CD4-positive, alpha-beta memory T cell (primary cell): Measurements from ENCODE around the gene PNKD. TPM values are rescaled to one million over a fixed set of nuclear protein-coding genes. Genes with fewer than 3 reads are reported as not detected.
A peak's percentile ranks its signal among the peaks of the same experiment; 100 is the strongest.

Experiments
- CTCF ChIA-PET: fragments of 350-600 bp; sonication (Branson Sonifier 250); formaldehyde crosslinking; loops from one replicate; lab custom pipeline; 2021; ENCODE audit warnings: inconsistent platforms; ENCODE audit not compliant: partially characterized antibody; lab: Charles Lee
- POLR2A ChIA-PET: fragments of 350-600 bp; sonication (Branson Sonifier 250); formaldehyde crosslinking; loops from one replicate; lab custom pipeline; 2021; ENCODE audit not compliant: partially characterized antibody; lab: Charles Lee
- DNase-seq, 5 donors: peaks; one replicate each; pipeline versions ENCODE4 v3.0.0 to v3.0.0-alpha.2; 2020 to 2022; ENCODE audit warnings: mixed read lengths in 1 of 5
- H3K27ac ChIP-seq: one replicate; pipeline ENCODE4 v1.7.0; 2013; ENCODE audit warnings: low read depth, low read length
- H3K27me3 ChIP-seq: 2 replicates; pipeline ENCODE4 v1.7.0; 2013; ENCODE audit warnings: mild to moderate bottlenecking, low read length, moderate library complexity; ENCODE audit not compliant: insufficient read depth
- H3K36me3 ChIP-seq: 2 replicates; pipeline ENCODE4 v1.7.0; 2013; ENCODE audit warnings: mild to moderate bottlenecking, low read length, moderate library complexity; ENCODE audit not compliant: insufficient read depth
- H3K4me1 ChIP-seq: 2 replicates; pipeline ENCODE4 v1.7.0; 2013; ENCODE audit warnings: mild to moderate bottlenecking, low read length, moderate library complexity; ENCODE audit not compliant: insufficient read depth
- H3K4me3 ChIP-seq, 2 donors: one replicate each; pipeline ENCODE4 v1.7.0; 2013; ENCODE audit warnings: low read length in 2 of 2, mild to moderate bottlenecking in 1 of 2
- H3K9me3 ChIP-seq, 2 donors: one replicate each; pipeline ENCODE4 v1.7.0; 2013; ENCODE audit warnings: low read length in 2 of 2, control low read depth in 1 of 2; ENCODE audit not compliant: control insufficient read depth in 1 of 2
- H3K27ac Mint-ChIP-seq, 7 donors: one replicate each; pipeline ENCODE4 v1.8.0; 2020 to 2021; ENCODE audit warnings: mixed read lengths in 7 of 7, mild to moderate bottlenecking in 6 of 7, inconsistent platforms in 3 of 7, moderate library complexity in 3 of 7
- H3K27me3 Mint-ChIP-seq, 2 donors: one replicate each; pipeline ENCODE4 v1.8.0; 2020 to 2021; ENCODE audit warnings: mixed read lengths in 2 of 2
- H3K36me3 Mint-ChIP-seq, 2 donors: one replicate each; pipeline ENCODE4 v1.8.0; 2020 to 2021; ENCODE audit warnings: mixed read lengths in 2 of 2, inconsistent platforms in 1 of 2, mild to moderate bottlenecking in 1 of 2
- H3K4me1 Mint-ChIP-seq, 4 donors: one replicate each; pipeline ENCODE4 v1.8.0; 2020 to 2021; ENCODE audit warnings: mixed read lengths in 4 of 4, mild to moderate bottlenecking in 1 of 4
- H3K4me3 Mint-ChIP-seq, 8 donors: one replicate each; pipeline ENCODE4 v1.8.0; 2020 to 2021; ENCODE audit warnings: mixed read lengths in 8 of 8, mild to moderate bottlenecking in 7 of 8, moderate library complexity in 6 of 8, inconsistent platforms in 3 of 8
- H3K9me3 Mint-ChIP-seq, 8 donors: one replicate each; pipeline ENCODE4 v1.8.0; 2020 to 2021; ENCODE audit warnings: mixed read lengths in 8 of 8, mild to moderate bottlenecking in 5 of 8, inconsistent platforms in 3 of 8, moderate library complexity in 1 of 8
- intact Hi-C: fragments of 100-400 bp; cut with micrococcal nuclease; formaldehyde crosslinking; loops from one replicate; pipeline ENCODE4 v1.15.1; 2023
- polyA plus RNA-seq, 2 donors: library from polyadenylated mRNA; unstranded; fragments of 300-500 nt; fragmentation: Illumina TruSeq; gene quantifications; one replicate each; pipeline ENCODE4 v1.2.3, GENCODE V29; 2021
- total RNA-seq, 2 experiments: library from RNA; stranded (reverse); gene quantifications; one replicate each; pipeline ENCODE4 v1.2.3, GENCODE V29; 2021

The PNKD gene
- total and polyA plus RNA-seq, 4 experiments from 2014 or later = 31.1 to 101 (median 59.0) TPM

DNA sequence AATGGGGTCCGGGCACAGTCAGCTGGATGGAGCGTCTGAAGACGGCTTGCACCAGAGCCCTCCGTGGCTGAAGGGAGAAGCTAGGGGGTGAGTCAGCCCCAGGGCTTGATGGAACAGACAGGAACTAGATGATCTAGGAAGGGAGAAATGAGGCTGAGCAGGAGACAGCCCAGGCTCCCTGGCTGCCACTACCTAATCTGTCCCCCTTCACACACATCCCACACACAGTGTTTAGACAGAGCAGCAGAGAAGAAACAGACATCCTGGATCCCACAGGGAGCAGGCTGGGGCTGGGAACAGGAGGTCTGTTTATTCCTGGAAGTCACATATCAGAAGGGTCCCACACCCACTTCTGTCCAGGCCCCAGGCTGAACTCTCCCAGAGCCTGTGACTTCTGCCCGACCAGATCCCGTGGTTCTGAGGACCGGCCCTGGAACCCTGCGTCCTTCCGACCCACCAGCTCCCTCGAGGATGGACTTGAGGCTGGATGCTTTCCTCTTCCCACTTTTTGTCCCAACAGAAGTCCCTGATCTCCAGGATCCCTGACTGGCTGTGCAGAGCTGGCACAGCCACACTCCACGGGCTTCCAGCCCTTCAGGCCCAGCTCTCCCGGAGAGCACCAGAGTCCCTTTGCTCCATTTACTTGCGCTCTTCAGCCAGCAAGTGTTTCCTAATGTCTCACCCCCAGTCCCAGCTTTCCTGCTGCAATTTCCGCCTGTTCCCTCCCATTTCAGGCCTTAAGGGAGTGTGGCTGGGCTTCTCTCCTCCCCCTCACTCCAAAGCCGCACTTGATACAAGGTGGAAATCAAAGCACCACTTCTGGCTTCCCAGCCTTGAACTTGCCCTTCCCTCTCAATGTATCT, 11.0 kb upstream of the PNKD start:
- ChIA-PET POLR2A (interaction anchor here (0.6 to 3.3 kb wide), 6 partner anchors 11 to 1158 kb away, joined by 3 to 21 read pairs (median 3); partner anchors contain the start of genes AAMP, ARPC2 and PNKD), CTCF (interaction anchor here (1.0 to 10.5 kb wide), 10 partner anchors 8 to 97 kb away, joined by 3 to 157 read pairs (median 14); partner anchors contain the start of genes AAMP, CATIP and PNKD)
- H3K27ac ChIP-seq = no peak overlapping the region
- no peaks in the 10 kb centered on the region for H3K27me3 ChIP-seq
- no peaks in the 10 kb centered on the region for H3K9me3 ChIP-seq
- intact Hi-C loops = no loop called here
- Mint-ChIP-seq H3K9me3 (no peaks in the 10 kb centered on the region), H3K36me3 (peaks cover 12 to 35% of the 10 kb centered on the region in 2 donors), H3K4me3 (peak overlapping the region in 1 of 8 donors; percentile 20), H3K27me3 (no peaks in the 10 kb centered on the region), H3K4me1 (peaks cover 9 to 18% (median 13%) of the 10 kb centered on the region in 4 donors), H3K27ac (peak overlapping the region; percentile 46 to 83 (median 64))
- H3K4me3 ChIP-seq = no peak overlapping the region
- peaks cover 30% of the 10 kb centered on the region for H3K36me3 ChIP-seq
- H3K4me1 ChIP-seq = peaks cover 10% of the 10 kb centered on the region
- DNase-seq = no peak

DNA sequence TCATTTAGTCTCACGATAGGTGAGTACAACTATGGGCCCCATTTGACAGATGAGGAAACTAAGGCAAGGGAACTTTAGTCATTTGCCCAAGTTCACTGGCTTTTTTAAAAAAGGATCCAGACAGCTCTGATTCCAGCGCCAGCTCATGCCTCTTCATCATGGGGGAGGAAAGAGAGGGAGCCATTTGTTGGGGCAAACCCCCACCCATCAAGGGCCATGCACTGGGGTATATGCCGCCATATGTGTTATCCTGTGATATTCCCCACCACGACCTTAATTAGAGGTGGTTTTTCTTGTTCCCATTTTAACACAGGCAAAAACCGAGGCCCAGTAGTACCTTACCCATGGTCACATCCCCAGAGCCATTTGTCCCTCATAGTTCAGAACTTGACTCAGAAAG, 10.2 kb upstream of the PNKD start:
- H3K27me3 Mint-ChIP-seq = no peaks in the 10 kb centered on the region
- H3K36me3 Mint-ChIP-seq = peaks cover 7 to 31% of the 10 kb centered on the region in 2 donors
- Histone ChIP-seq H3K27me3 (no peaks in the 10 kb centered on the region), H3K9me3 (no peaks in the 10 kb centered on the region), H3K36me3 (peaks cover 32% of the 10 kb centered on the region), H3K27ac (no peak overlapping the region), H3K4me1 (peaks cover 10% of the 10 kb centered on the region), H3K4me3 (no peak overlapping the region)
- H3K4me3 Mint-ChIP-seq = no peak overlapping the region
- ChIA-PET CTCF (interaction anchor here (1.0 to 10.5 kb wide), 6 partner anchors 11 to 96 kb away, joined by 3 to 157 read pairs (median 26); partner anchors contain the start of genes AAMP, CATIP and PNKD), POLR2A (interaction anchor here (0.8 to 1.0 kb wide), 2 partner anchors 29 to 35 kb away, joined by 3 read pairs; no protein-coding TSS in a partner anchor)
- intact Hi-C loops = no loop called here
- DNase-seq = no peak
- peaks cover 9 to 22% (median 13%) of the 10 kb centered on the region in 4 donors for H3K4me1 Mint-ChIP-seq
- peak overlapping the region in 4 of 7 donors; percentile 25 to 64 (median 49) for H3K27ac Mint-ChIP-seq
- no peaks in the 10 kb centered on the region for H3K9me3 Mint-ChIP-seq

DNA sequence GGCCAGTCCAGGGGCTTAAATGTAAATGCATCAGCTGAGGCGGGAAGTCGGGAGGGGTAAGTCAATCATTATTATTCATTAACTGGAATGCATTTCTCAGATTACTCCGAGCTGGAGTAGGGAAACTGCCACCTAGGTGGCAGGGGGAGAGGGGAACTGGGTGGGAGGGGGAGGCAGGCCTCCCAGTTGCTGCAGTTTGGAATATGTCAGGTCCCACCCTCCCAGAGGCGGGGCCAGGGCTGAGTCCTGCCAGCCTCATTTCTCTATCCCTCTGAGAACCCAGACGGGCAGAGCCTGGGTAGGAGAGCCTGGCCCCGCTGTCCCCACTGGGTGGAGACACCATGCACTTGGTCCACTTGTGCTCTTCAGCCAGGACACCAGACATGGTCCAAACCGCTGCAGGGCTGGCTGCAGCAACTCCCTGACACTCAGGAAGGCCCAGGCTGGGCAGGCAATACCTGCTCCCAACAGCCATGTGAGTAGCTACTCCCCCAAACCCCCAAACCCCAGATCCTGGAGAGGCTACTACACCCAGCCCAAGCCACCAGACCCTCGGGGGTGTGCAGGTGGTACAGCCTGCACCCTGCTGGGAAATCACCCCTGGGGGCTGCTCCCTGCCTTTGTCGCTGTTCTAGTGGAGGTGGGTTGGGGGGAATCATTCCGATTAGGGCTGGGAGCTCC, 9.4 kb upstream of the PNKD start, which contains the start of gene GPBAR1:
GPBAR1 (plus strand) TSS at position 274 of the 681 bp plus-strand sequence. CDS start 1,710 bp downstream, outside the sequence.
- no peak for DNase-seq

DNA sequence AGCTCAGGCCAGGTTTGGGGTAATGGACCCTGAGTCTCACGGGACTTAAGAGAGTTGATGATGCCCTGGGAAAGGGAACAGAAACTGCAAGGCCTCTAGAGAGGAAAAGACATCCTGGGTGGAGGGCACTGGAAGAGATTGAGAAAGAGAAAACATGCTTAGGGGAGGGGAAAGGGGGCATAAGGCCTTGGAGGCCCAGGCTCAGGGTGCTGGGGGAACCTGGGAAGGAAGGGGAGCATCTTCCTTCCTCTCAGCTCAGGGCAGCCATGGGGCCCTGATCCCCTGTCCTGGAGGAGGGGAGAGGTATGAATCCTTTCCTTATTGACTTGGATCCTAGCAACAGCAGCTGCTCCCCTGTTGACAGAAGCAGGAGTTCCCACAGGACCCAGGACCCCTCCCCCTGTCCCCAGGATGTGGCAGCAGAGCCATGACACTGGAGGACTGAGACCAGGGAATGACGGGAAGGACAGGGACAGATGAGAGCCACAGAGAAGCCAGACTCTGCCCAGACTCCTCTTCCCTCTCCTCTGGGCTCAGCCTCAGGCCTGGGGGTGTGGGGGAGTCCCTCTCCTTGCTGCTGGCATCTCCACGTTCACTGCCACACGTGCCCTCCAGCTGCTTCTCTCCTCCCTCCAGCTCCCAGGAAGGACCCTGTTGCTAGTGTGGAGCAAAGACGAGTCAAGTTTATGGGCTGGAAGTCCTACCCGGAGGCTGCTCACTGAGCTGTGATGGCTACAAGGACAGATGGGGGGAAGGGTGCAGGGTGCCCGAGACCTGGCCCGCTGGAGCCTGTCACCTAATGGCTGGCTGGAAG, 8.7 kb upstream of the PNKD start:
- Mint-ChIP-seq H3K27me3 (no peaks in the 10 kb centered on the region), H3K9me3 (no peaks in the 10 kb centered on the region), H3K27ac (peak overlapping the region in 2 of 7 donors; percentile 10 to 82), H3K4me3 (no peak overlapping the region), H3K4me1 (peaks cover 11 to 26% (median 13%) of the 10 kb centered on the region in 4 donors), H3K36me3 (peaks cover 8 to 28% of the 10 kb centered on the region in 2 donors)
- Histone ChIP-seq H3K36me3 (peaks cover 37% of the 10 kb centered on the region), H3K4me3 (no peak overlapping the region), H3K9me3 (no peaks in the 10 kb centered on the region), H3K27me3 (no peaks in the 10 kb centered on the region), H3K27ac (no peak overlapping the region), H3K4me1 (peaks cover 10% of the 10 kb centered on the region)
- POLR2A ChIA-PET = interaction anchor here (0.9 kb wide), 1 partner anchor 41 kb away, joined by 4 read pairs; no protein-coding TSS in a partner anchor
- intact Hi-C loops = no loop called here
- DNase-seq = no peak
- CTCF ChIA-PET = interaction anchor here (0.9 to 10.5 kb wide), 3 partner anchors 9 to 77 kb away, joined by 3 to 157 read pairs (median 3); no protein-coding TSS in a partner anchor

More for the DNA sequence above, 9.4 kb upstream of the PNKD start, which contains the start of gene GPBAR1:
- Mint-ChIP-seq H3K27ac (peak within 1 kb of the TSS in 6 of 7 donors; percentile 10 to 82 (median 54)), H3K36me3 (peaks cover 5 to 31% of the 10 kb centered on the region in 2 donors), H3K27me3 (no peaks in the 10 kb centered on the region), H3K4me3 (peak within 1 kb of the TSS in 1 of 8 donors; percentile 20), H3K9me3 (no peaks in the 10 kb centered on the region), H3K4me1 (peaks cover 9 to 26% (median 12%) of the 10 kb centered on the region in 4 donors)
- Histone ChIP-seq H3K4me1 (peaks cover 10% of the 10 kb centered on the region), H3K9me3 (no peaks in the 10 kb centered on the region), H3K36me3 (peaks cover 32% of the 10 kb centered on the region), H3K4me3 (no peak within 1 kb of the TSS), H3K27me3 (no peaks in the 10 kb centered on the region), H3K27ac (no peak within 1 kb of the TSS)
- intact Hi-C loops = no loop called here
- ChIA-PET CTCF (interaction anchor here (0.9 to 10.5 kb wide), 4 partner anchors 9 to 96 kb away, joined by 3 to 157 read pairs (median 32); partner anchors contain the start of gene CATIP), POLR2A (no interaction called here)

DNA sequence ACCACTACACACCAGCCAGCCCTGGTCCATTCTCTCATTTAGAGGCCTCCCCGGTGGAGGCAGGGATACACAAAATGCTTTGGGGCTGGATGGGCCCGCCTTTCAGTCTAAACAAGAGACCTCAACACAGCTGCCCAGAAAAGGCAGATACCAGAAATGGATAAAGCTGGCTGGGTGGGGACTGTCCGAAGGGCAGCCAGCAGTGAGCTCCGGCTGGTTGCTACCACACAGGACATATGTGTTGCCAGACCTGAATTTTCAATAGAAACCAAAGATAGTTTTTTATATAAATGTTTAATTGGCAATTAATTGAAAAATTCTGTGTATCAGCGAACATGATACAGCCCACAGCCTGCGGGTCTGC, 8.1 kb upstream of the PNKD start:
- peaks cover 14 to 31% of the 10 kb centered on the region in 2 donors for H3K36me3 Mint-ChIP-seq
- Histone ChIP-seq H3K27ac (no peak overlapping the region), H3K9me3 (no peaks in the 10 kb centered on the region), H3K27me3 (no peaks in the 10 kb centered on the region), H3K4me1 (peaks cover 5% of the 10 kb centered on the region), H3K36me3 (peaks cover 43% of the 10 kb centered on the region), H3K4me3 (no peak overlapping the region)
- H3K9me3 Mint-ChIP-seq = no peaks in the 10 kb centered on the region
- peaks cover 13 to 22% (median 15%) of the 10 kb centered on the region in 4 donors for H3K4me1 Mint-ChIP-seq
- no peak for DNase-seq
- H3K27me3 Mint-ChIP-seq = no peaks in the 10 kb centered on the region
- intact Hi-C loops = no loop called here
- no peak overlapping the region for H3K4me3 Mint-ChIP-seq
- ChIA-PET CTCF (interaction anchor here (1.1 to 10.5 kb wide), 2 partner anchors 10 to 77 kb away, joined by 3 to 157 read pairs; no protein-coding TSS in a partner anchor), POLR2A (interaction anchor here (0.9 kb wide), 1 partner anchor 41 kb away, joined by 4 read pairs; no protein-coding TSS in a partner anchor)
- H3K27ac Mint-ChIP-seq = peak overlapping the region in 1 of 7 donors; percentile 10
